ENCODE measurements around the gene CMYA5. TPM values are rescaled to one million over a fixed set of nuclear protein-coding genes. Genes with fewer than 3 reads are reported as not detected.

CMYA5 gene
- total and polyA plus RNA-seq, 11 donors, result 279 to 2,421 (median 983) TPM

- TF ChIP-seq, protein P1, sequence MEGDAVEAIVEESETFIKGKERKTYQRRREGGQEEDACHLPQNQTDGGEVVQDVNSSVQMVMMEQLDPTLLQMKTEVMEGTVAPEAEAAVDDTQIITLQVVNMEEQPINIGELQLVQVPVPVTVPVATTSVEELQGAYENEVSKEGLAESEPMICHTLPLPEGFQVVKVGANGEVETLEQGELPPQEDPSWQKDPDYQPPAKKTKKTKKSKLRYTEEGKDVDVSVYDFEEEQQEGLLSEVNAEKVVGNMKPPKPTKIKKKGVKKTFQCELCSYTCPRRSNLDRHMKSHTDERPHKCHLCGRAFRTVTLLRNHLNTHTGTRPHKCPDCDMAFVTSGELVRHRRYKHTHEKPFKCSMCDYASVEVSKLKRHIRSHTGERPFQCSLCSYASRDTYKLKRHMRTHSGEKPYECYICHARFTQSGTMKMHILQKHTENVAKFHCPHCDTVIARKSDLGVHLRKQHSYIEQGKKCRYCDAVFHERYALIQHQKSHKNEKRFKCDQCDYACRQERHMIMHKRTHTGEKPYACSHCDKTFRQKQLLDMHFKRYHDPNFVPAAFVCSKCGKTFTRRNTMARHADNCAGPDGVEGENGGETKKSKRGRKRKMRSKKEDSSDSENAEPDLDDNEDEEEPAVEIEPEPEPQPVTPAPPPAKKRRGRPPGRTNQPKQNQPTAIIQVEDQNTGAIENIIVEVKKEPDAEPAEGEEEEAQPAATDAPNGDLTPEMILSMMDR (IDR thresholded peaks at IDR 0.05), result no peak
- no peak for TF ChIP-seq POLR2A (IDR thresholded peaks at IDR 0.05)
Observed at GRCh38 chr5:79832911-79833310, 143.3 kb downstream of the CMYA5 start.

DNA sequence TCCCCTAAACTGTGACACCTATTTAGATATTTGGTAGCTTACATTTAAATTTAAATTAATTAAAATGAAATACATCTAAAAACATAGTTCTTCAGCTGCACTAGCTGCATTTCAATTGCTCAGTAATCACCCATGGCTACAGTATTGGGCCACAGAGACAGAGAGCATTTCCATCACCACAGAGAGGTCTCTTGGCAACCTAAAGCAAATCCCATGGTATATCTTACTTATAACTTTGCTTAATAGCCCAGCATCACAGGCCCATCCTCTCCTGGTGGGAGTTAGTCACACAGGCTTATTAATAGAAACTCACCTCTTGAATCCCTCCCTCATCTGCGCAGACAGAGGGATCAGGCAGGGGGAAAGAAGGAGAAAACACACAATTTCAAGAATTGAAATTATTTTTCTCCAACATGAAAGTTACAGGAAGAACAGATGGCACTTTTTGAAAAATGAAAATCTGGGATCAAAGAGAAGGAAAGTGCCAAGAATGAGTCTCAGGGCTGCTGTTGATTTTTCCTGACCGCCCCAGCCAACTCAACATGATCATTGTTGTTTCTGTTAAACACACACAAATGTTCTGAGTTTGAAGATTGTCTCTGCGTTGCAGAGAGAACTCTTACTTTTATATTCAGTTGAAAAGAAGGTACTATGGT lies 144.6 kb downstream of the CMYA5 start:
- Histone ChIP-seq H3K9me3 (no peaks in the 10 kb centered on the region), H3K27me3 (no peaks in the 10 kb centered on the region), H3K4me1 (peaks cover 0 to 35% (median 18%) of the 10 kb centered on the region in 12 donors), H3K27ac (peak overlapping the region in 6 of 12 donors; percentile 27 to 66 (median 47)), H3K36me3 (no peaks in the 10 kb centered on the region), H3K4me3 (no peak overlapping the region)
- WGBS, 4 donors, result 76 to 85% (median 82%) methylated on average over 3 of the region's 3 CpGs
- TF ChIP-seq, protein P1 (IDR thresholded peaks at IDR 0.05), result no peak
- no peak for TF ChIP-seq POLR2A (IDR thresholded peaks at IDR 0.05)
- DNase-seq (no peak), ATAC-seq (no peak)
- intact Hi-C loops (cut with DNase I), result no loop called here

More at GRCh38 chr5:79832911-79833310, 143.3 kb downstream of the CMYA5 start:
- Histone ChIP-seq H3K4me3 (no peak overlapping the region), H3K4me1 (peaks cover 0 to 32% (median 13%) of the 10 kb centered on the region in 12 donors), H3K27me3 (no peaks in the 10 kb centered on the region), H3K9me3 (no peaks in the 10 kb centered on the region), H3K36me3 (no peaks in the 10 kb centered on the region), H3K27ac (no peak overlapping the region)
- intact Hi-C loops (cut with DNase I), result no loop called here
- WGBS, 4 donors, result 91 to 98% (median 92%) methylated on average over 4 of the region's 4 CpGs
- ATAC-seq, result no peak
- DNase-seq, result no peak

DNA sequence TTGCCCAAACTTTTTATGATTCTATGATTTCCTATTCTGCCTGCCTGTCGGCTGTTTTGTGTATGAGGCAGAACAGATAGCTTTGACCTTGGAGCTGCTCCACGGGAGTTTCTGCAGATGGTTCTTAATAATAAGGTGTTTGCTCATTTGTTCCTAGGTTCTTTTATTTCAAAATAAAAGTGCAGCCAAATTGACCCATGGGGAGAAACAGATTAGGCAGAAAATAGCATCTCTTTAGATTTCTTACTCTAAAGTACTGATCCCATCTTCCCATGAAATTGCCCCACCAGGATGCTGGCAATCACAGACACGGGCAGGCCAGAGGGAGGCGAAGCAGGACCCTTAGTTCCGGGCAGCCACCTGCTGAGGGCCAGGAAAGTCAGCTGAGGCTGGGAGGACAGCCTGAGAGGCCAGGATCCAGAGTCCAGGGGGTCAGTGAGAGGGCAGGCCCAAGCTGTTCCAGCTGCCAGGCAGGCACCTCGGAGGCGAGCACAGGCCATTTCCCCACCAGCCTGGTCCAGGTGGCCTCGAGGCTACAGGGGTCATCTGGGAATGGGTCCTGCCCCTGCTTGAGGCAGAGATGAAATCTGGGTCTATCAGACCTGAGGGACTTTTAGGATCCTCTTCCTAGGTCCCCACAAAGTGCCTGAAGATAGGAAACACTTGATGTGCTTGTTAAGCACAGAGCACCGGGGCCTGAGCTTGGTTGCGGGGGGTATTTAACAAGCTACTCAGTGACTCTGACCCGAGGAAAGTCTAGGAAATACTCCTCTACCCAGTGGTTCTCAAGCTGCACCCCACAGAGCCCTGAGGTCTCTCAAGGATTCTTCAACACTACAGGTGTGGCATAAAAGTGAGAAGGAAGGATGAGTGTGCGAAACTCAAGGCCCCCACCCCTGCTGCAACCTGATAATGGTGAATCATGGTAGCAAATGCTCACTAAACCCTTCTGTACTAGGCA lies 145.4 kb downstream of the CMYA5 start:
- ATAC-seq, result peak in 3 of 4 donors; percentile 25 to 37 (median 28)
- H3K4me1 ChIP-seq, result peaks cover 0 to 36% (median 18%) of the 10 kb centered on the region in 12 donors
- H3K36me3 ChIP-seq, result no peaks in the 10 kb centered on the region
- H3K27me3 ChIP-seq, result no peaks in the 10 kb centered on the region
- no peak overlapping the region for H3K4me3 ChIP-seq
- H3K27ac ChIP-seq, result peak overlapping the region in 7 of 12 donors; percentile 27 to 69 (median 43)
- no peak for DNase-seq
- 67 to 82% (median 72%) methylated on average over 9 to 12 of the region's 12 CpGs for WGBS, 4 donors
- TF ChIP-seq, protein P1 (IDR thresholded peaks at IDR 0.05), result no peak
- TF ChIP-seq POLR2A (IDR thresholded peaks at IDR 0.05), result no peak
- intact Hi-C loops (cut with DNase I), result no loop called here
- no peaks in the 10 kb centered on the region for H3K9me3 ChIP-seq
